Effector memory CD8-positive, alpha-beta T cell (primary cell): Measurements from ENCODE around the gene UBE2E1.
A peak's percentile ranks its signal among the peaks of the same experiment; 100 is the strongest.
"Not testable (repeated sequence)": the region's sequence is repeated elsewhere in the genome, so short reads cannot be mapped to it uniquely, and the experiment has no call there.

ENCODE experiments used
- ATAC-seq: fragments of 150-1000 bp; cut with Tn5 transposase; replicated peaks from 2 replicates; pipeline ENCODE4 v1.10.0; 2021; ENCODE audit warnings: mild to moderate bottlenecking, moderate library complexity
- DNase-seq, 3 experiments: peaks; one replicate each; pipeline ENCODE4 v3.0.0; 2021
- H3K27ac Mint-ChIP-seq, 2 donors: one replicate each; pipeline ENCODE4 v1.8.0; 2022; ENCODE audit warnings: mild to moderate bottlenecking in 2 of 2, mixed read lengths in 2 of 2, moderate library complexity in 2 of 2
- H3K27me3 Mint-ChIP-seq, 2 donors: one replicate each; pipeline ENCODE4 v1.8.0; 2022; ENCODE audit warnings: mixed read lengths in 2 of 2
- H3K36me3 Mint-ChIP-seq: one replicate; pipeline ENCODE4 v1.8.0; 2022; ENCODE audit warnings: mild to moderate bottlenecking, moderate library complexity, mixed read lengths; ENCODE audit not compliant: insufficient read depth
- H3K4me1 Mint-ChIP-seq, 2 donors: one replicate each; pipeline ENCODE4 v1.8.0; 2022; ENCODE audit warnings: low read depth in 2 of 2, mixed read lengths in 2 of 2
- H3K4me3 Mint-ChIP-seq, 2 donors: one replicate each; pipeline ENCODE4 v1.8.0; 2022; ENCODE audit warnings: mild to moderate bottlenecking in 2 of 2, mixed read lengths in 2 of 2, moderate library complexity in 2 of 2
- H3K9me3 Mint-ChIP-seq, 2 donors: one replicate each; pipeline ENCODE4 v1.8.0; 2022; ENCODE audit warnings: mixed read lengths in 2 of 2

UBE2E1 gene

GRCh38 chr3:23889386-23889785 is 83.6 kb downstream of the UBE2E1 start:
- no peak overlapping the region for H3K27ac Mint-ChIP-seq
- H3K4me3 Mint-ChIP-seq, result no peak overlapping the region
- H3K36me3 Mint-ChIP-seq, result peaks cover 15% of the 10 kb centered on the region

GRCh38 chr3:23889950-23890349 is 84.2 kb downstream of the UBE2E1 start:
- ATAC-seq (no peak), DNase-seq (no peak)
- Mint-ChIP-seq H3K36me3 (peaks cover 21% of the 10 kb centered on the region), H3K27ac (no peak overlapping the region), H3K9me3 (no peaks in the 10 kb centered on the region), H3K27me3 (no peaks in the 10 kb centered on the region), H3K4me1 (peaks cover 0 to 2% of the 10 kb centered on the region in 2 donors), H3K4me3 (no peak overlapping the region)

More at GRCh38 chr3:23889386-23889785, 83.6 kb downstream of the UBE2E1 start:
- no peak for ATAC-seq
- Mint-ChIP-seq H3K9me3 (no peaks in the 10 kb centered on the region), H3K4me1 (peaks cover 0 to 2% of the 10 kb centered on the region in 2 donors), H3K27me3 (no peaks in the 10 kb centered on the region)
- no peak for DNase-seq

- DNase-seq (no peak), ATAC-seq (no peak)
- no peaks in the 10 kb centered on the region for H3K27me3 Mint-ChIP-seq
- peak overlapping the region in 1 of 2 donors; percentile 76 for H3K27ac Mint-ChIP-seq
- H3K9me3 Mint-ChIP-seq, result no peaks in the 10 kb centered on the region
- H3K4me1 Mint-ChIP-seq, result peaks cover 0 to 8% of the 10 kb centered on the region in 2 donors
- H3K36me3 Mint-ChIP-seq, result peaks cover 23% of the 10 kb centered on the region
- no peak overlapping the region for H3K4me3 Mint-ChIP-seq
Measured at GRCh38 chr3:23894254-23895061, 88.7 kb downstream of the UBE2E1 start.

- no peak for ATAC-seq
- peaks cover 0 to 8% of the 10 kb centered on the region in 2 donors for H3K4me1 Mint-ChIP-seq
- peak overlapping the region in 1 of 2 donors; percentile 76 for H3K27ac Mint-ChIP-seq
- no peak overlapping the region for H3K4me3 Mint-ChIP-seq
- DNase-seq, result no peak
- no peaks in the 10 kb centered on the region for H3K9me3 Mint-ChIP-seq
- peaks cover 23% of the 10 kb centered on the region for H3K36me3 Mint-ChIP-seq
- H3K27me3 Mint-ChIP-seq, result no peaks in the 10 kb centered on the region
Measured at GRCh38 chr3:23895181-23895580, 89.4 kb downstream of the UBE2E1 start.

- no peaks in the 10 kb centered on the region for H3K9me3 Mint-ChIP-seq
- no peak overlapping the region for H3K27ac Mint-ChIP-seq
- peaks cover 0 to 4% of the 10 kb centered on the region in 2 donors for H3K4me1 Mint-ChIP-seq
- H3K27me3 Mint-ChIP-seq, result no peaks in the 10 kb centered on the region
- no peak overlapping the region for H3K4me3 Mint-ChIP-seq
- ATAC-seq, result no peak
- DNase-seq, result no peak
- H3K36me3 Mint-ChIP-seq, result peaks cover 12% of the 10 kb centered on the region
Measured at GRCh38 chr3:23900744-23901143, 95.0 kb downstream of the UBE2E1 start.

GRCh38 chr3:23904545-23904944 is 98.8 kb downstream of the UBE2E1 start:
- Mint-ChIP-seq H3K27ac (no peak overlapping the region), H3K4me1 (no peaks in the 10 kb centered on the region), H3K4me3 (no peak overlapping the region), H3K27me3 (no peaks in the 10 kb centered on the region), H3K9me3 (no peaks in the 10 kb centered on the region), H3K36me3 (peaks cover 17% of the 10 kb centered on the region)
- ATAC-seq (no peak), DNase-seq (no peak)

GRCh38 chr3:23909341-23909740 is 103.6 kb downstream of the UBE2E1 start:
- ATAC-seq, result no peak
- no peak for DNase-seq
- no peaks in the 10 kb centered on the region for H3K27me3 Mint-ChIP-seq
- H3K27ac Mint-ChIP-seq, result no peak overlapping the region
- no peak overlapping the region for H3K4me3 Mint-ChIP-seq
- H3K36me3 Mint-ChIP-seq, result peaks cover 26% of the 10 kb centered on the region
- no peaks in the 10 kb centered on the region for H3K4me1 Mint-ChIP-seq
- H3K9me3 Mint-ChIP-seq, result no peaks in the 10 kb centered on the region

- no peaks in the 10 kb centered on the region for H3K27me3 Mint-ChIP-seq
- peaks cover 24% of the 10 kb centered on the region for H3K36me3 Mint-ChIP-seq
- H3K4me3 Mint-ChIP-seq, result no peak overlapping the region
- H3K27ac Mint-ChIP-seq, result no peak overlapping the region
- no peak for ATAC-seq
- H3K4me1 Mint-ChIP-seq, result peaks cover 11 to 15% of the 10 kb centered on the region in 2 donors
- DNase-seq, result no peak
- H3K9me3 Mint-ChIP-seq, result no peaks in the 10 kb centered on the region
Measured at GRCh38 chr3:23911397-23911796, 105.6 kb downstream of the UBE2E1 start.

GRCh38 chr3:23912335-23912734 is 106.6 kb downstream of the UBE2E1 start:
- H3K4me3 Mint-ChIP-seq, DNase-seq, H3K27me3 Mint-ChIP-seq, ATAC-seq, H3K9me3 Mint-ChIP-seq, H3K27ac Mint-ChIP-seq: not testable (repeated sequence)
- H3K4me1 Mint-ChIP-seq, result peaks cover 15 to 16% of the 10 kb centered on the region in 2 donors
- peaks cover 33% of the 10 kb centered on the region for H3K36me3 Mint-ChIP-seq

- Mint-ChIP-seq H3K27ac (no peak overlapping the region), H3K36me3 (peaks cover 42% of the 10 kb centered on the region), H3K4me3 (no peak overlapping the region), H3K4me1 (peaks cover 22 to 23% of the 10 kb centered on the region in 2 donors), H3K9me3 (no peaks in the 10 kb centered on the region), H3K27me3 (no peaks in the 10 kb centered on the region)
- DNase-seq (no peak), ATAC-seq (no peak)
Measured at GRCh38 chr3:23913182-23913581, 107.4 kb downstream of the UBE2E1 start.

- Mint-ChIP-seq H3K4me1 (peaks cover 30 to 32% of the 10 kb centered on the region in 2 donors), H3K36me3 (peaks cover 45% of the 10 kb centered on the region), H3K9me3 (no peaks in the 10 kb centered on the region), H3K27me3 (no peaks in the 10 kb centered on the region), H3K4me3 (no peak overlapping the region), H3K27ac (peak overlapping the region in 1 of 2 donors; percentile 42)
- DNase-seq (no peak), ATAC-seq (no peak)
Measured at GRCh38 chr3:23913873-23914743, 108.4 kb downstream of the UBE2E1 start.

GRCh38 chr3:23915537-23916108 is 109.9 kb downstream of the UBE2E1 start:
- DNase-seq, result no peak
- Mint-ChIP-seq H3K27ac (peak overlapping the region in 1 of 2 donors; percentile 98), H3K4me1 (peaks cover 35 to 44% of the 10 kb centered on the region in 2 donors), H3K27me3 (no peaks in the 10 kb centered on the region), H3K9me3 (no peaks in the 10 kb centered on the region), H3K36me3 (peaks cover 46% of the 10 kb centered on the region), H3K4me3 (peak overlapping the region; percentile 98 to 99)
- ATAC-seq, result no peak

- peak overlapping the region; percentile 98 for H3K27ac Mint-ChIP-seq
- no peak for DNase-seq
- no peaks in the 10 kb centered on the region for H3K9me3 Mint-ChIP-seq
- peaks cover 49% of the 10 kb centered on the region for H3K36me3 Mint-ChIP-seq
- peak; percentile 38 for ATAC-seq
- no peaks in the 10 kb centered on the region for H3K27me3 Mint-ChIP-seq
- H3K4me1 Mint-ChIP-seq, result peaks cover 35 to 44% of the 10 kb centered on the region in 2 donors
- peak overlapping the region; percentile 98 to 99 for H3K4me3 Mint-ChIP-seq
Measured at GRCh38 chr3:23916152-23916885, 110.6 kb downstream of the UBE2E1 start.
